ENCODE measurements around the gene ZNF354B.

DNA sequence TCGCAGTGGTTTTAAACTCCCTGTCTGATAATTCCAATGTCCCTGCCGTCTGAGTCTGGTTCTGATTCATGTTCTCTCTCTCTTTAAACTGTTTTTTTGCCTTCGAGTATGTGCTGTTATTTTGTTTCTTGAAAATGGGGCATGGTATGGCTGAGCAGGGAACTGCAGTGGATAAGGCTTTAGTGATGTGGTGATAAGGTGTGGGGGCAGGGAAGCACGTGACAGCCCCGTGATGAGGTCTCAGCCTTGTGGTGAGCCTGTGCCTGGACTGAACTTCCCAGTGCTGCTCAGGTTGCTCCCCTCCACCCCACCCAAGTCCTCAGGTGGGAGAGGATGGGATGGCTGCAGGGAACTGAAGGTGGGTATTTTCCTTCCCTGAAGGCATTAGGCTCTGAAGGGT is 5.5 kb upstream of the ZNF354B start:
- TF ChIP-seq, protein P1, sequence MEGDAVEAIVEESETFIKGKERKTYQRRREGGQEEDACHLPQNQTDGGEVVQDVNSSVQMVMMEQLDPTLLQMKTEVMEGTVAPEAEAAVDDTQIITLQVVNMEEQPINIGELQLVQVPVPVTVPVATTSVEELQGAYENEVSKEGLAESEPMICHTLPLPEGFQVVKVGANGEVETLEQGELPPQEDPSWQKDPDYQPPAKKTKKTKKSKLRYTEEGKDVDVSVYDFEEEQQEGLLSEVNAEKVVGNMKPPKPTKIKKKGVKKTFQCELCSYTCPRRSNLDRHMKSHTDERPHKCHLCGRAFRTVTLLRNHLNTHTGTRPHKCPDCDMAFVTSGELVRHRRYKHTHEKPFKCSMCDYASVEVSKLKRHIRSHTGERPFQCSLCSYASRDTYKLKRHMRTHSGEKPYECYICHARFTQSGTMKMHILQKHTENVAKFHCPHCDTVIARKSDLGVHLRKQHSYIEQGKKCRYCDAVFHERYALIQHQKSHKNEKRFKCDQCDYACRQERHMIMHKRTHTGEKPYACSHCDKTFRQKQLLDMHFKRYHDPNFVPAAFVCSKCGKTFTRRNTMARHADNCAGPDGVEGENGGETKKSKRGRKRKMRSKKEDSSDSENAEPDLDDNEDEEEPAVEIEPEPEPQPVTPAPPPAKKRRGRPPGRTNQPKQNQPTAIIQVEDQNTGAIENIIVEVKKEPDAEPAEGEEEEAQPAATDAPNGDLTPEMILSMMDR (IDR thresholded peaks at IDR 0.05), result no peak
- TF ChIP-seq POLR2A (IDR thresholded peaks at IDR 0.05) (no peak), EP300 (IDR thresholded peaks at IDR 0.05) (no peak), POLR2AphosphoS5 (IDR thresholded peaks at IDR 0.05) (no peak)
